T-helper 1 cell treated with Interleukin-12 subunit alpha and Interleukin-12 subunit beta and Interleukin-4 antibody, amounts not matched to agents 30 ng/mL and 1 ng/mL, for 36 hours (primary cell): Measurements from ENCODE around the gene SLC35G3. TPM values are rescaled to one million over a fixed set of nuclear protein-coding genes. Genes with fewer than 3 reads are reported as not detected.
"Not testable (repeated sequence)": the region's sequence is repeated elsewhere in the genome, so short reads cannot be mapped to it uniquely, and the experiment has no call there.

Source experiments
- intact Hi-C: fragments of 100-400 bp; cut with micrococcal nuclease; formaldehyde crosslinking; loops from one replicate; pipeline ENCODE4 v1.15.1; 2024
- total RNA-seq: library from RNA; stranded (reverse); gene quantifications from 2 replicates; pipeline ENCODE4 v1.2.3, GENCODE V29; 2022

Gene SLC35G3
- total RNA-seq, 1 donor from 2014 or later = not detected

DNA sequence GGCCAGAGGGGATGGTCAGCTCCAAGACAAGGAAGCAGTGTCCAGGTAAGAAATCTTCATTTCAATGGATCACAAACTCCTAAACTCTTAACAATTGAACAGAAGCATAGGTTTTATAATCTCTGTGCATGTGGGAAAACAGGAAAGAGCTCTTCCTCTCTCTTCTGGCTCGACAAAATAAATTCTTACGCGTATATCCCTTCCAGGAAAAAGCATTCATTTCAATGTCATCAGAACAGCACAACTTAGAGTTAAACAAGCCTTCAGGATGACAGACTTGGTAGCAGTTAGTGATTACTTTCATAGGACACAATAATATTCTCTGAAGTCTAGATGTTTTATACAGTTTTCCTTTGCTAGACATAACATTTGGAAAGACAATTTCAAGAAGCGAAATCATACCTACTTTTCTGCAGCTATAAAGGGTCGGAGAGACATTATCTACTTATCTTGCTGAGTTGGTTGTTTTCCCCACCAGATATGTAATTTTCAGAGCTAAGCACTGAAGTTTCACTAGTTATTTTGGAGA is 19.3 kb upstream of the SLC35G3 start:
- intact Hi-C loops = no loop called here

DNA sequence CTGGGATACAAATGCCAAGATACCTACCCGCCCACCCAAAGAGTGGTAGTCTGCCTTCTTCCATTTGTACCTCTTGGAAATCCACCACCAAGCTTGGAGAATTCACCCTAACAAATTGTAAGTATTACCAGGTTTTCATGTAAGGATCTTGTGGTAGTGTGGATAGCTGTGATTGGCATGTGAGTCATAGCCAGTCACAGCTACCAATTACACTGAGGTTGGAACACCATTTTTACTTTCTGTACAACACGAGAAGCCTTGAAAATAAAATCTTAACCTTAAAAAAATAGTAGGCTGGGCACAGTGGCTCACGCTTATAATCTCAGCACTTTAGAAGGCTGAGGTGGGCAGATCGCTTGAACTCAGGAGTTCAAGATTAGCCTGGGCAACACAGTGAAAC is 18.5 kb upstream of the SLC35G3 start:
- intact Hi-C loops = no loop called here

DNA sequence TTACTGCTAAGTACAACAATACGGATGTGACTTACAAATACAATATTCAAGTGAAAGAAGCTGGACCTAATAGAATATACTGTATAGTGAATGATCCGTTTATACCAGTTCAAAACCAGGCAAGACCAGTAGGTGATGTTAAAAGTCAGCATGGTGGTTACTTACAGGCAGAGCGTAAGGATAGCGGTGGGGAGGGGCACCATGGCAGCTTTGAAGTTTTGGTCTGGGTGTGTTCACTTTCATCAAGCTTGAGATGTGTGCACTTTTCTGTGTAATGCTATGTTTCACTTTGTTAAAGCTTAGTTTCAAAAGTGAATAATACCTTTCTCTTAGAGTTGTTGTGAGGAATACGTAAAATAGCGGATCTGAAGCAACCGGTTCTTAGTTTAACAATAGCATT is 16.5 kb upstream of the SLC35G3 start:
- intact Hi-C loops = loop anchor here (1.0 kb wide), 1 partner anchor 21 kb away; no protein-coding TSS in a partner anchor

DNA sequence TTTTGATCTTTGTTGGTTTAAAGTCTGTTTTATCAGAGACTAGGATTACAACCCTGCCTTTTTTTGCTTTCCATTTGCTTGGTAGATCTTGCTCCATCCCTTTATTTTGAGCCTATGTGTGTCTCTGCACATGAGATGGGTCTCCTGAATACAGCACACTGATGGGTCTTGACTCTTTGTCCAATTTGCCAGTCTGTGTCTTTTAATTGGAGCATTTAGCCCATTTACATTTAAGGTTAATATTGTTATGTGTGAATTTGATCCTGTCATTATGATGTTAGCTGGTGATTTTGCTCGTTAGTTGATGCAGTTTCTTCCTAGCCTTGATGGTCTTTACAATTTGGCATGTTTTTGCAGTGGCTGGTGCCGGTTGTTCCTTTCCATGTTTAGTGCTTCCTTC is 8.4 kb upstream of the SLC35G3 start:
- intact Hi-C loops = not testable (repeated sequence)

DNA sequence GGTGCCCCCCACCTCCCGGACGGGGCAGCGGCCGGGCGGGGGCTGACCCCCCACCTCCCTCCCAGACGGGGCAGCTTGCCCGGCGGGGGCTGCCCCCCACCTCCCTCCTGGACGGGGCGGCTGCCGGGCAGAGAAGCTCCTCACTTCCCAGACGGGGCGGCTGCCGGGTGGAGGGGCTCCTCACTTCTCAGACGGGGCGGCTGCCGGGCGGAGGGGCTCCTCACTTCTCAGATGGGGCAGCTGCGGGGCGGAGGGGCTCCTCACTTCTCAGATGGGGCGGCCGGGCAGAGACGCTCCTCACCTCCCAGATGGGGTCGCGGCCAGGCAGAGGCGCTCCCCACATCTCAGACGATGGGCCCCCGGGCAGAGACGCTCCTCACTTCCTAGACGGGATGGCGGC is 869 bp upstream of the SLC35G3 start:
- intact Hi-C loops = not testable (repeated sequence)

DNA sequence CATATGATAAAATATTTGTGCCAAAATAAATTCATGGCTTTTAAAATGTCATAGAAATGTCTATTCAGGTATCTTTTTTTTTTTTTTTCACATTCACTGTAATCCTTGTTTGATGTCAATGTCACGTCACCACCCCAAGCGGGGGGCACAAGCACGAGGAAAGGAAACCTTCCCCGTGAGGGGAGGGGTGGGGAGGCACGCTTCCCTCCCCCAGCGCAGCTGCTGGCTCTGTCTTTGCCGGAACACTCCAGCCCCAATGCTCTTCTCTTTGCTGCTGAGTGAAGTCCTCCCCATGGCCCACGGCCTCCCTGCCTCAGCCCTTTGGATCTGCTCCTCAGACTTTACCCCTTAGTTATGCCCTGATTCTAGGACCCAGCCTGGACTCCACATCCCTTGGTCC is 1.5 kb downstream of the SLC35G3 start:
- intact Hi-C loops = no loop called here

DNA sequence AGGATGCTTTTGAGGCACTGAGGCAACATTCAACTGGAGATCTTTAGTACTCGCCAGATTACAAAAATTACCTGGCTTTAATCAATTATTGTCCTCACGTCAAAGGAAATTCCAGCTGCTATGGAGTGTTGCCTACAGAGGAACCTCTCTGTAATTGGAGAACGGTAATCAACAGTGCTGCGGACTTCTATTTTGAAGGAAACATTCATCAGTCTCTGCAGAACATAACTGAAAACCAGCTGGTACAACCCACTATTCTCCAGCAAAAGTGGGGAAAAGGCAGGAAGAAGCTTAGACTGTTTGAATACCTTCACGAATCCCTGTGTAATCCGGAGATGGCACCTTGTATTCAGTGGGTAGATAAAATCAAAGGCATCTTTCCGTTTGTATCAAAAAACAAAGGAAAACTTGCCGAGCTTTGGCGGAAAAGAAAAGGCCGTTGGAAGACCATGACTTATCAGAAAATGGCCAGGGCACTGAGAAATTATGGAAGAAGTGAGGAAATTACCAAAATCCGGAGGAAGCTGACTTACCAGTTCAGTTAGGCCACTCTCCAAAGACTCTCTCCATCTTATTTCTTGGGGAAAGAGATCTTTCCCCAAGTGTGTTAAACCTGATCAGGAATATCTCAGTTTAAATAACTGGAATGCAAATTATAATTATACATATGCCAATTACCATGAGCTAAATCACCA is 3.0 kb downstream of the SLC35G3 start:
- intact Hi-C loops = no loop called here

DNA sequence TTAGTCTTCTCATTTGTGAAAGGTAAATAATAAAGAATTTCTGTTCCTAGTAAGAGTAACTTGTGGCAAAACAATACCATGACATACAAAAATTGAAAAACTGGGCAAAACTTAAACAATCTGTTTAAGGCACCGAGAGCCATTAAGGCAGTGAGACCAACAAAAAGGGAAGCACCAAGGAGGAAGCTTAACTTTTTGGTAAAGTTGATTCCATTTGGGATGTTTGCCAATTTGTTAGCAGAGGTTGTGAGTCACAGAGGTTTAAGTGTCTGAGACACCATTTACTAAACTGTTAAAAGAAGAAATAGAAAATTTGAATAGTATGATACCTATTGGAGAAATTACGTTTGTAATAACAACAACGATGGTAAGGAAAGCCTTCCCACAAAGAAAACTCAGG is 4.9 kb downstream of the SLC35G3 start:
- intact Hi-C loops = loop anchor here (1.0 kb wide), 1 partner anchor 21 kb away; no protein-coding TSS in a partner anchor

DNA sequence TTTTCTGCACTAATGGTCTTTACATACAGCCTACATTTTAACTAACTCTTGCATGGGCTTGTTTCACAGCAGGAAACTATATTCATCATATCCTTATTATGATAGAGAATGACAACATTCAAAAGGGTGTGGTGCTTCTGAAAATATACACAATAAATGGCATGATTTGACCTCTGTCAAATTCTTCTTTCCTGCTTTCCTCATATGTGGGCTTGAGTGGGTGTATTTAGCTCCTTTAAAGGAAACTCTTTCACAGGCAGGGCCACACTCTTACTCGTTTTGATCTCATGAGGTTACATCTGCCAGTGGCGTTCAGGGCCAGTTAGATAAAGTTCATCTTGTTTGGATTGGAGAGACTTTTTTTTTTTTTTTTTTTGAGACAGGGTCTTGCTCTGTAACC is 6.1 kb downstream of the SLC35G3 start:
- intact Hi-C loops = loop anchor here (1.0 kb wide), 2 partner anchors 11 to 56 kb away; no protein-coding TSS in a partner anchor

DNA sequence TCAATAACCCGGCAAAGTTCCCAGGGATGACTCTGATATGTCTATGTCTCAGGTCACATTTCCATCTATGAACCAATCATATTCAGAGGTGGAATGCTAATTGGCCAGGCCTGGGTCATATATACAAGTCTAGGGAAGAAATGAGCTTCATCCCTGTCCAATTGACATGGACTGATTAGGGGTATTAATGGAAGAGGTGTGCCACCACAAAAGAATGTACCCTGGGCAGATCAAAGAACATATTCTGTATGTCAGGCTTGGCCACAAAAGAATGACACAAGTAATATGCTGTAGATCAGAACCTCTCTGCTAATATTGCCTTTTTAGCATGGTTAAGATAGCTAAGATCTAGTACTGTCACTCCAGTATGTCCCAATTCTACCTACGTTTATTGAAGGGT is 6.7 kb downstream of the SLC35G3 start:
- intact Hi-C loops = no loop called here

DNA sequence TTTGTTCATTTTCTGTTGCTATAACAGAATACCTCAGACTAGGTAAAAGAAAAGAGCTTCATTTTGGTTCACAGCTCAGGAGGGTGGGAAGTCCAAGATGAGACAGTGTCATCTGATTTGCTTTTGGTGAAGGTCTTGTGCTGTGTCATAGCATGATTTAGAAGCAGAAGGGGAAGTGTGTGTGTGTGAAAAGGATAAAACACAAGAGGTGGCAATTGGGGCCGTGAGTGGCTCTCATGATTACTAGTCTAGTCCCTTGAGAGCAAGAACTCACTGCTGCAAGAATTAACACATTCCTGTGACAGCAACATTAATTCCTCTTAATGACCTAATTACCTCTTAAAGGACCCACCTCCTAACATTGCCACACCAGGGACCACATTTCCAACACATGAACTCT is 8.3 kb downstream of the SLC35G3 start:
- intact Hi-C loops = no loop called here

DNA sequence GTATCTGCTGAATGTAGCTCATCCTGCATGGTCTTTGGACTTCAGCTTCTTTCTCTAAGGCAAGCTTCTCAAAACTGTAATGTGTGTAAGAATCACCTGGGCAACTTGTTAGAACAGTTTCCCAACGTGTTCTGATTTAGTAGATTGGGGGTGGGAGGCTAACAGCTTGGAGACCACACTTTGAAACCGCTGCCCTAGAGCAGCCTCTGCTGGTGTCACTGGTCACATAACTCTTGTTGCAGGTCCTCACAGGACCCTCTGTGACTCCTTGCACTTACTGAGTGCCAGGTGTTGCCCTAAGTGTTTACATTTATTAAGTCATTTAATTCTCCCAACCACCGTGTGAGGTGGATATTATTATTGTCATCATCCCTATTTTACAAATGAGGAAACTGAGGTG is 9.9 kb downstream of the SLC35G3 start:
- intact Hi-C loops = no loop called here

DNA sequence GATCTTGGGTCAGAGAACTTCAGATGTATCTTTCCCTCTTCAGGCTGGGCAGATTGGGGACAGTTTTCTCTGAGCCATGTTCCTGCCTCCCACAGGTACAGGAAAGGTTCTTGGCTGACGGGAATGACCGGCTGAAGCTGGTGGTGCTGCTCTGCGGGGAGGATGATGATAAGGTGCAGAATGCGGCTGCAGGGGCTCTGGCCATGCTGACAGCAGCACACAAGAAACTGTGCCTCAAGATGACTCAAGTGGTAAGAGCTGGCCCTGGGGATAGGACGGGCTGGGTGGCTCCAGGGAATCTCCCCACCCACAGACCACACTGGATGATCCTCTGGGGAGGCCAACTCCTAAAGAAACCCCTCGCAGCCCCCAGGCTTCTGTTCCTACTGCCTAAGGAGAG is 10.9 kb downstream of the SLC35G3 start:
- intact Hi-C loops = no loop called here

DNA sequence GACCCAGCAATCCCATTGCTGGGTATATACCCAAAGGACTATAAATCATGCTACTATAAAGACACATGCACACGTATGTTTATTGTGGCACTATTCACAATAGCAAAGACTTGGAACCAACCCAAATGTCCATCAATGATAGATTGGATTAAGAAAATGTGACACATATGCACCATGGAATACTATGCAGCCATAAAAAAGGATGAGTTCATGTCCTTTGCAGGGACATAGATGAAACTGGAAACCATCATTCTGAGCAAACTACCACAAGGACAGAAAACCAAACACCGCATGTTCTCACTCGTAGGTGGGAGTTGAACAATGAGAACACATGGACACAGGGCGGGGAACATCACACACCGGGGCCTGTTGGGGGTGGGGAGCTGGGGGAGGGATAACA is 14.8 kb downstream of the SLC35G3 start:
- intact Hi-C loops = loop anchor here (10.0 kb wide), 1 partner anchor 165 kb away; no protein-coding TSS in a partner anchor

DNA sequence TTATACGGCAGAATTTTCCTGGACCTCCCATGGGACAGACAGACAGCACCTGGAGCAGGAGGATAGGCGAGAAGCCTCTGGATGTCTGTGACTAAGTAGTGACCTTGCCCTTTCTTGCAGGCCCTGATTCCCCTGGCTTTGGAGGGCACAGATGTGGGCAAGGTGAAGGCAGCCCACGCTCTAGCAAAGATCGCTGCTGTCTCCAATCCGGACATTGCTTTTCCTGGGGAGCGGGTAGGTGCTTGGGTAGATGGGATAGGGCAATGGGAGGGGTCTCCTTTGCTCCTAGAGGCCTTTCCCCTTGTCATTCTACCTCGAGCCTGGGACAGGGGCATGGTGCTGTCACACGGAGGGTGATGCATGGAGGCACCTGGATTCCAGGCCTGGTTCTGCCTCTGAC is 17.3 kb downstream of the SLC35G3 start:
- intact Hi-C loops = loop anchor here (1.0 to 10.0 kb wide), 4 partner anchors 11 to 360 kb away; partner anchors contain the start of gene SLFN12L

DNA sequence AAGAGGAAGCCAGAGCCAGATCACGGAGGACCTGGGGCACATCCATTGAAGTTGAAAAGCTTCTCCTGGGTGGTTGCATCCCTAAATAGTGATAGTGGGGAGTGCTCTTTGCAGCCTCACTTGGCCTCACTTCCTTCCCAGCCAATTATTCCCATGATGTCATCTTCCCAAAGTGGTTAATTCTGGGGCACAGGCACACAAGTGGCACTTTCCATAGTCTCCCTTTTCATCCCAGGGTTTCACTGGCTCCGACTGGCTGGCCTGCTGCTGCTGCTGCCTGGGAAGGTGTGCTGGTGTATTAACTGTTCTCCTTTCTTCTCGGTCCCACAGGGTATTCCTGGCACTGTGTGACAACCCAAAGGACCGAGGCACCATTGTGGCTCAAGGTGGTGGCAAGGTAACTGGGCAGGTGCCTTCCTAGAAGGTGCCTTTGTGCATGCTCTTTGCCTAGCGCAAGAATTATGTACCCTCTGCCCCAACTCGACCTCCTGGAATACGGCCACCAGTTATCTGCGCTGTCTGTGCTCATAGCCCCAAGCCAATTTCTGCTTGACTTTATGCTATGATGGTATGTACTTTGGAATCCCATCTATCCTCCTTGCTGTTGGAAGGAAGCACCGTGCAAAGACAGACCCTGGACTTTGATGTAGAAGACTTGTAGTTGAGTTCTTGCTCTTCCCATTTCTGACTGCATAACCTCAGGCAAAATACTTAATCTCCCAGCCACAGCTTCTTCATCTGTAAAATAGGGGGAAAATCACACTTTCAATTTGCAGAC is 18.4 kb downstream of the SLC35G3 start:
- intact Hi-C loops = loop anchor here (10.0 kb wide), 1 partner anchor 169 kb away; no protein-coding TSS in a partner anchor

DNA sequence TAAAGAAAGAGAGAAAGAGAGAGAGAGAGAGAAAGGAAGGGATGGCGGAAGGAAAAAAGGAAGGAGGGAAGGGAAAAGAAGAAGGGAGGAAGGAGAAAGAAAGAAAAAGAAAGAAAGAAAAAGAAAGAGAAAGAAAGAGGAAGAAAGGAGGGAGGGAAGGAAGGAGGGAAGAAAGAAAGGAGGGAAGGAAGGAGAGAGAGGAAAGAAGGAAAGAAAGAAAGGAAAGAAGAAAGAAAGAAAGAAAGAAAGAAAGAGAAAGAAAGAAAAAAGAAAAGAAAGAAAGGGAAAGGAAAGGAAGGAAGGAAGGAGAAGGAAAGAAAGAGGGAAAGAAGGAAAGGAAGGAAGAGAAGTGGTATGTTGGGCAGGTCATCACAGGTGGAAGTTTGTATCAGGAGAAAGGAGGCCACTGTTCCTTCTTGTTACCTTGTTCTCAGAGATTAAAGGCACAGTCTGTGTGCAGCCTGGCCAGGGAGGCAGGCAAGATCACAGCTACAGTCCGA is 19.3 kb downstream of the SLC35G3 start:
- intact Hi-C loops = loop anchor here (10.0 kb wide), 1 partner anchor 170 kb away; no protein-coding TSS in a partner anchor

DNA sequence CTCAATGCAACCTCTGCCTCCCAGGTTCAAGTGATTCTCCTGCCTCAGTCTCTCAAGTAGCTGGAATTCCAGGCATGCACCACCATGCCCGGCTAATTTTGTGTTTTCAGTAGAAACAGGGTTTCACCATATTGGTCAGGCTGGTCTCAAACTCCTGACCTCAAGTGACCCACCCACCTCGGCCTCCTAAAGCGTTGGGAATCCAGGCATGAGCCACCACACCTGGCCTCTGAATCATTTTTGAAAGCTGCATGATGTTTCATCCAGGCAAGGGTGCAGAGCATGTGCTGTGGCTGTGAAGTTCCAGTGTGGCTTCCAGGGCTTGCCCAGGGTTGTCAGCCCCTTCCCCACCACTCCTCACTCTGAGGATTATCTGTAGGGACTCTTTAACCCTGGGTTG is 21.9 kb downstream of the SLC35G3 start:
- intact Hi-C loops = loop anchor here (10.0 kb wide), 1 partner anchor 172 kb away; no protein-coding TSS in a partner anchor

DNA sequence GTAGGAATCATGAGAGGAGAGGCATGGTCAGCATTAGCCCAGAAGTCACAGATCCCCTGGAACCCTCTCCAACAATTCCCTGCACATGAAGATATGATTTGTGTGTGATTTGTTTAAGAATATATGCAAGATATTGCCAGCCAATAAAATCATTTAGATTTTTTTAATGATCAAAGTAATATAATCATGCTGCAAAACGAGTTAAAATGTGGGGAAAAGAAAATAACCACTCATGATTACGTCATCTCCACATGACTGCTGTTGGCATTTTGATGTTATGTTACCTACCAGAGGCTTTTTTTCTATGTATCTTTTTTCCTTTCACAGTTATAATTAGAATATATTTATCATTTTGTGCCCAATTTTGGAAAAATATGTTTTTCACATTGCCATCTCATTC is 22.4 kb downstream of the SLC35G3 start:
- intact Hi-C loops = loop anchor here (1.0 to 10.0 kb wide), 10 partner anchors 43 to 575 kb away; partner anchors contain the start of genes AP2B1 and SLFN11

DNA sequence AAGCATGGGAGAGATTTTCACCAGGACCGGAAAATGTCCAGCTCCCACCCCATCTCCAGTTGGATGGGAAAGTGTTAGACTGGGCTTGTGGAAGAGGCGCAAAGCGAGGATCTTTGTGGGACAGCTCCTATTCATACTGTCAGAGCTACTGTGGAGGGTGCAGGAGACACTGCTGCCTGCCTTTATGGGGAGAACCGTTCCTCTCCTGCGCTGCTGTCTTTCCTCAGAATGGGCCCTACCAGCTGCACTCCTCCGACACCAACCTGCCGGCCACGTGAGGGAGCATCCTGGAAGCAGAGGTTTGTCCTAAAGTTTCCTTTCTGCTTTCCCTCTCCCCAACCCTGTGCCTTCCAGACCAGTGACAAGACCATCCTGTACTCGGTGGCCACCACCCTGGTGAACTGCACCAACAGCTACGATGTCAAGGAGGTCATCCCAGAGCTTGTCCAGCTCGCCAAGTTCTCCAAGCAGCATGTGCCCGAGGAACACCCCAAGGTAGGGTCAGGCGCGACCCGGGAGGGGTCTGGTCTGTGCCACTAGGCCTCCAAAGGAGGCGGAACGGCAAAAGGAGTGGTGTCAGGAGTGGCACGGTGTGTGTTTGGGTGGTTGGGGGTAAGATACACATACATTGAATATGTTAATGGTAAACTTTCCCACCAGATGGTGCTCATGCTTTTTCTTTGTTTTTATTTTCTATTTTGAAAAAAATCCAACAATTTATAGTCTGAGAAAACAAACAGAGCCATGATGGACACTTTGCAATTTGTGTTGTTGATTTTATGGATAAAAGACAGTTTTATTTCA is 23.0 kb downstream of the SLC35G3 start:
- intact Hi-C loops = loop anchor here (1.0 to 10.0 kb wide), 10 partner anchors 44 to 576 kb away; partner anchors contain the start of genes AP2B1 and SLFN11
